ENCODE results near the gene ESRRA. TPM values are rescaled to one million over a fixed set of nuclear protein-coding genes. Genes with fewer than 3 reads are reported as not detected.

ESRRA gene
- total RNA-seq, 3 donors from 2014 or later (not counting 1 experiment from before 2014, with no cell fraction given) = 47.1 to 51.3 (median 50.0) TPM

DNA sequence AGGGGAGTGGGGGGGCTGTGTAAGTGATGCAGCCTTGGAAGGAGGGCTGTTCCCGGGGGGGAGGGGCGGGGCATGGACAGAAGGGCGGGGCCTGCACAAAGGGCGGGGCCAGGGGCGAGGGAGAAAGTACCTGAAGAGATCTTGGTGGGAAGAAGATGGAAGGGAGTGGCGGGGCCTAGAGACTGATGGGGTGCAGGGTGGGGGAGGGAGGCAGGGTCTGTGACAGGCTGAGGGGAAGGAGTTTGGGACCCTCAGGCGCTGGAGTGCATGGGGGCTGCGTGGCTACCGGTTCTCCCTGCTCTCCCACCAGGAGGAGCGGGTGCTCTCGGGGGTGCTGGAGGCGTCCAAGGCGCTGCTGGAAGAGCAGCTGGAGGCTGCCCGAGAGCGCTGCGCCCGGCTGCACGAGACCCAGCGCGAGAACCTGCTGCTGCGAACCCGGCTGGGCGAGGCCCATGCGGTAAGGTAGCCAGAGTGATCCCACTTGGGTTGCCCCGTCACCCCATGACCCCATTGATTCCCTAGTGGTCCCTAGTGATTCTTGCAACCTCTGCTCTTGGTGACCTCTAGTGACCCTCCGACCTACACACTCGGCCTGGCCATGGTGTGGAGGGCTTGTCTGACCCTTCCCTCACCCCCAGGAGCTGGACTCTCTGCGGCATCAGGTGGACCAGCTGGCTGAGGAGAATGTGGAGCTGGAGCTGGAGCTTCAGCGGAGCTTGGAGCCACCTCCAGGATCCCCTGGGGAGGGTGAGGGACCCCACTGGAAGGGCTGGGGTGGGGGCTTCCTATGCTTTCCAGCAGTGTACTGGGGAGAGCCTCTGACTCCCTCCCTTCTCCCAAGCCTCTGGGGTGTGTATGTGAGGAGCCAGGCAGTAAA is 37.8 kb downstream of the ESRRA start:
- Mint-ChIP-seq H3K36me3 (no peaks in the 10 kb centered on the region), H3K4me3 (no peak overlapping the region), H3K9me3 (no peaks in the 10 kb centered on the region), H3K4me1 (peaks cover 28 to 63% of the 10 kb centered on the region in 2 donors), H3K27me3 (ENCODE audit: low read depth in 2 of 2) (no peaks in the 10 kb centered on the region), H3K27ac (peak overlapping the region in 1 of 2 donors; percentile 98)
- WGBS (ENCODE audit: insufficient coverage) = 84% methylated on average over 28 of the region's 29 CpGs
- peaks cover 48% of the 10 kb centered on the region for H3K4me1 ChIP-seq (ENCODE audit: control insufficient read depth, insufficient read depth, low read length)
- H3K27ac ChIP-seq (ENCODE audit: low read length) = no peak overlapping the region
- intact Hi-C loops (cut with micrococcal nuclease) = loop anchor here (5.0 kb wide), 2 partner anchors 36 to 136 kb away; partner anchors contain the start of genes ESRRA and FERMT3
- no peak overlapping the region for H3K4me3 ChIP-seq (ENCODE audit: low read length)
- DNase-seq = peak in 1 of 2 donors; percentile 14
- H3K27me3 ChIP-seq (ENCODE audit: control insufficient read depth, insufficient read depth, low read length) = no peaks in the 10 kb centered on the region
- ATAC-seq = peak in 1 of 3 donors; percentile 2
- H3K36me3 ChIP-seq (ENCODE audit: control insufficient read depth, insufficient read depth, low read length) = peaks cover 49% of the 10 kb centered on the region
- no peaks in the 10 kb centered on the region for H3K9me3 ChIP-seq (ENCODE audit: control insufficient read depth, insufficient read depth, low read length)
- TF ChIP-seq, protein P1, sequence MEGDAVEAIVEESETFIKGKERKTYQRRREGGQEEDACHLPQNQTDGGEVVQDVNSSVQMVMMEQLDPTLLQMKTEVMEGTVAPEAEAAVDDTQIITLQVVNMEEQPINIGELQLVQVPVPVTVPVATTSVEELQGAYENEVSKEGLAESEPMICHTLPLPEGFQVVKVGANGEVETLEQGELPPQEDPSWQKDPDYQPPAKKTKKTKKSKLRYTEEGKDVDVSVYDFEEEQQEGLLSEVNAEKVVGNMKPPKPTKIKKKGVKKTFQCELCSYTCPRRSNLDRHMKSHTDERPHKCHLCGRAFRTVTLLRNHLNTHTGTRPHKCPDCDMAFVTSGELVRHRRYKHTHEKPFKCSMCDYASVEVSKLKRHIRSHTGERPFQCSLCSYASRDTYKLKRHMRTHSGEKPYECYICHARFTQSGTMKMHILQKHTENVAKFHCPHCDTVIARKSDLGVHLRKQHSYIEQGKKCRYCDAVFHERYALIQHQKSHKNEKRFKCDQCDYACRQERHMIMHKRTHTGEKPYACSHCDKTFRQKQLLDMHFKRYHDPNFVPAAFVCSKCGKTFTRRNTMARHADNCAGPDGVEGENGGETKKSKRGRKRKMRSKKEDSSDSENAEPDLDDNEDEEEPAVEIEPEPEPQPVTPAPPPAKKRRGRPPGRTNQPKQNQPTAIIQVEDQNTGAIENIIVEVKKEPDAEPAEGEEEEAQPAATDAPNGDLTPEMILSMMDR (IDR thresholded peaks at IDR 0.05) = no peak

DNA sequence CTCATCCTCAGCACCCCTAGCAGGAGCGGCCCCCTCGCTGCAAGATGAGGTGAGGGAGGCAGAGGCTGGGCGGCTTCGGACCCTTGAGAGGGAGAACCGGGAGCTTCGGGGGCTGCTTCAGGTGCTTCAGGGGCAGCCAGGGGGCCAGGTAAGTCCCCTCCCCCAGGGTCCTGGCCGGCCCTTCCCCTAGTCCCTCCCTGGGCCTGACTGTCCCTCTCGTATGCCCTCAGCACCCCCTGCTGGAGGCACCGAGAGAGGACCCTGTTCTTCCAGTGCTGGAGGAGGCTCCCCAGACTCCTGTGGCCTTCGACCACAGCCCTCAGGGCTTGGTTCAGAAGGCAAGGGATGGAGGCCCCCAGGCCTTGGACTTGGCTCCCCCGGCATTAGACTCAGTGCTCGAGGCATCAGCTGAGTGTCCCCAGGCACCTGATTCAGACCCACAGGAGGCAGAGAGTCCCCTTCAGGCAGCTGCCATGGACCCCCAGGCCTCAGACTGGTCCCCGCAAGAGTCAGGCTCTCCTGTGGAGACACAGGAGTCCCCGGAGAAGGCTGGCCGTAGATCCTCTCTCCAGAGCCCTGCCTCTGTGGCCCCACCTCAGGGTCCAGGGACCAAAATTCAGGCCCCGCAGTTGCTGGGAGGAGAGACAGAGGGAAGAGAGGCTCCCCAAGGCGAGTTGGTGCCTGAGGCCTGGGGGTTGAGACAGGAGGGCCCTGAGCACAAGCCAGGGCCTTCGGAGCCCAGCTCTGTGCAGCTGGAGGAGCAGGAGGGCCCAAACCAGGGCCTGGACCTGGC is 38.6 kb downstream of the ESRRA start:
- Mint-ChIP-seq H3K27me3 (ENCODE audit: low read depth in 2 of 2) (no peaks in the 10 kb centered on the region), H3K9me3 (no peaks in the 10 kb centered on the region), H3K4me1 (peaks cover 26 to 59% of the 10 kb centered on the region in 2 donors), H3K36me3 (no peaks in the 10 kb centered on the region), H3K4me3 (no peak overlapping the region), H3K27ac (no peak overlapping the region)
- peak in 1 of 2 donors; percentile 29 for DNase-seq
- H3K27ac ChIP-seq (ENCODE audit: low read length) = no peak overlapping the region
- H3K36me3 ChIP-seq (ENCODE audit: control insufficient read depth, insufficient read depth, low read length) = peaks cover 49% of the 10 kb centered on the region
- 95% methylated on average over 18 of the region's 18 CpGs for WGBS (ENCODE audit: insufficient coverage)
- H3K4me1 ChIP-seq (ENCODE audit: control insufficient read depth, insufficient read depth, low read length) = peaks cover 45% of the 10 kb centered on the region
- TF ChIP-seq, protein P1 (IDR thresholded peaks at IDR 0.05) = no peak
- H3K9me3 ChIP-seq (ENCODE audit: control insufficient read depth, insufficient read depth, low read length) = no peaks in the 10 kb centered on the region
- no peaks in the 10 kb centered on the region for H3K27me3 ChIP-seq (ENCODE audit: control insufficient read depth, insufficient read depth, low read length)
- ATAC-seq = no peak
- intact Hi-C loops (cut with micrococcal nuclease) = loop anchor here (5.0 kb wide), 2 partner anchors 37 to 137 kb away; partner anchors contain the start of genes ESRRA and FERMT3
- H3K4me3 ChIP-seq (ENCODE audit: low read length) = no peak overlapping the region

DNA sequence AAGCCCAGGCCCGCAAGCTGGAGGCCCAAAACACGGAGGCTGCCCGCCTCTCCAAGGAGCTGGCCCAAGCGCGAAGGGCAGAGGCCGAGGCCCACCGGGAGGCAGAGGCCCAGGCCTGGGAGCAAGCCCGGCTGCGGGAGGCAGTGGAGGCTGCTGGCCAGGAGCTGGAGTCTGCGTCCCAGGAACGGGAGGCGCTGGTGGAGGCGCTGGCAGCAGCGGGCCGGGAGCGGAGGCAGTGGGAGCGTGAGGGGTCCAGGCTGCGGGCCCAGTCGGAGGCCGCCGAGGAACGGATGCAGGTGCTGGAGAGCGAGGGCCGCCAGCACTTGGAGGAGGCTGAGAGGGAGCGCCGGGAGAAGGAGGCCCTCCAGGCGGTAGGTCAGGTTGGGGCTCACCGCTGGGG is 39.5 kb downstream of the ESRRA start:
- Mint-ChIP-seq H3K4me3 (no peak overlapping the region), H3K27me3 (ENCODE audit: low read depth in 2 of 2) (no peaks in the 10 kb centered on the region), H3K9me3 (no peaks in the 10 kb centered on the region), H3K27ac (no peak overlapping the region), H3K4me1 (peaks cover 18 to 50% of the 10 kb centered on the region in 2 donors), H3K36me3 (no peaks in the 10 kb centered on the region)
- peaks cover 52% of the 10 kb centered on the region for H3K36me3 ChIP-seq (ENCODE audit: control insufficient read depth, insufficient read depth, low read length)
- no peaks in the 10 kb centered on the region for H3K27me3 ChIP-seq (ENCODE audit: control insufficient read depth, insufficient read depth, low read length)
- TF ChIP-seq, protein P1 (IDR thresholded peaks at IDR 0.05) = no peak
- 97% methylated on average over 28 of the region's 28 CpGs for WGBS (ENCODE audit: insufficient coverage)
- ATAC-seq (no peak), DNase-seq (no peak)
- intact Hi-C loops (cut with micrococcal nuclease) = loop anchor here (5.0 kb wide), 2 partner anchors 37 to 137 kb away; partner anchors contain the start of genes ESRRA and FERMT3
- no peak overlapping the region for H3K4me3 ChIP-seq (ENCODE audit: low read length)
- peaks cover 37% of the 10 kb centered on the region for H3K4me1 ChIP-seq (ENCODE audit: control insufficient read depth, insufficient read depth, low read length)
- H3K27ac ChIP-seq (ENCODE audit: low read length) = no peak overlapping the region
- H3K9me3 ChIP-seq (ENCODE audit: control insufficient read depth, insufficient read depth, low read length) = no peaks in the 10 kb centered on the region
